ENCODE results near the gene MAML1. TPM values are rescaled to one million over a fixed set of nuclear protein-coding genes. Genes with fewer than 3 reads are reported as not detected.

MAML1 gene
- total and polyA plus RNA-seq, 2 donors (not counting 1 experiment from before 2014, with no cell fraction given): 12.0 to 50.6 TPM

DNA sequence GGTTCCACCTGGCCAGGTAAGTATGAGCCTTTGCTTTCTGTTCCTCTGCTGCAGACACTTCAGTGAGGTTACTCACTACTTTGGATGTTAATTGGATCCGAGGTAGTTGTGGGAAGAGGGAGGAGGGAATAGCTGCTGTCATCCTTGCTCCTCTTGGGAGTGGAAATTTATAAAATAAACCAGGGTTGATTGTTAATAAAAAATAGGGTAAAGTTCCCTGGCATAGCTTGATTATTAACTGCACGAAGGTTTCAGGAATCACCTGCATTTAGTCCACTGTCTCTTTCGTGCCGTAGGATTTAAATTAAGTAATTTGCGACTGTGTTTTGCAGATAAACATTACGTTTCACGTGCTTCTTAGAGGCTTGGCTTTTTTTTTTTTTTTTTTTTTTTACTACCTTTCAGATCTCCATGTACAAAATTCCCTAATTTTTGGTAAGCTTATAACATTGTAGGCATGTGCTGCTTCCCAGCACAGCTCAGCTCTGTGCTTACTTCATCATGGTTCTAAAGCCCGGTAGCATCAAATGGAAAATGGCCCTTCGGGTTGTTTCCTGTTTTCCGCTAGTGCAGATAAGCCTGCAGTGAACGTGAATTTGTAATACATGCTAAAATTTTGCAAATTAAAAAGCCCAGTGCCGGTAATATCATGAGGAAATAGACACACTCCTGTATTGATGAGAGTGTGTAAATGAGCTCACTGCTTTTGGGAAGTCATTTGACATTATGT is 34.3 kb downstream of the MAML1 start:
- DNase-seq: no peak
- ChIA-PET POLR2A (interaction anchor here (0.7 kb wide), 1 partner anchor 92 kb away, joined by 5 read pairs; the partner anchor contains the start of gene MRNIP), CTCF (interaction anchor here (0.6 to 1.7 kb wide), 6 partner anchors 13 to 1080 kb away, joined by 3 to 8 read pairs (median 3); no protein-coding TSS in a partner anchor)
- H3K27me3 Mint-ChIP-seq: no peaks in the 10 kb centered on the region
- no peaks in the 10 kb centered on the region for H3K27me3 ChIP-seq (replicated peaks in 1 of 4; ENCODE audit: control extremely low read depth in 1 of 4, control insufficient read depth in 3 of 4, insufficient read depth in 4 of 4, low read length in 3 of 4)
- no peak for TF ChIP-seq EZH2 (IDR thresholded peaks at IDR 0.05; ENCODE audit: borderline replicate concordance, insufficient read depth, low read depth, low read length, poor library complexity, severe bottlenecking)
- H3K4me1 ChIP-seq (ENCODE audit: control insufficient read depth in 2 of 2, insufficient read depth in 2 of 2, low read length in 2 of 2): peaks cover 10 to 13% of the 10 kb centered on the region in 2 donors
- H3K27ac ChIP-seq (ENCODE audit: low read length in 2 of 2): no peak overlapping the region
- H3K4me1 Mint-ChIP-seq: peaks cover 25% of the 10 kb centered on the region
- no peak overlapping the region for H3K4me3 ChIP-seq (ENCODE audit: control extremely low read depth in 1 of 5, extremely low read depth in 1 of 5, insufficient read depth in 1 of 5, low read depth in 2 of 5, low read length in 4 of 5)
- no peak for ATAC-seq (ENCODE audit: low read depth)
- no peaks in the 10 kb centered on the region for H3K9me3 Mint-ChIP-seq (ENCODE audit: insufficient read depth)
- H4K20me1 ChIP-seq (ENCODE audit: control insufficient read depth, insufficient read depth, low read length, poor library complexity, severe bottlenecking): peaks cover 61% of the 10 kb centered on the region
- H3K36me3 ChIP-seq (replicated peaks in 1 of 2; ENCODE audit: control extremely low read depth in 1 of 2, control insufficient read depth in 1 of 2, extremely low read depth in 1 of 2, insufficient read depth in 2 of 2, low read length in 1 of 2): peaks cover 3 to 65% of the 10 kb centered on the region in 2 experiments
- no peak overlapping the region for H3K9ac ChIP-seq (ENCODE audit: low read length)
- H3K27ac Mint-ChIP-seq: no peak overlapping the region
- intact Hi-C loops (cut with micrococcal nuclease): no loop called here
- WGBS (ENCODE audit: insufficient coverage): 76% methylated on average over 7 of the region's 12 CpGs
- no peak overlapping the region for H2AFZ ChIP-seq (ENCODE audit: insufficient read depth, low read depth, low read length, poor library complexity, severe bottlenecking)
- H3K79me2 ChIP-seq (ENCODE audit: control insufficient read depth, insufficient read depth, low read length): peaks cover 77% of the 10 kb centered on the region
- no peaks in the 10 kb centered on the region for H3K9me3 ChIP-seq (ENCODE audit: control extremely low read depth in 1 of 3, control insufficient read depth in 2 of 3, insufficient read depth in 1 of 3, low read length in 2 of 3)
- H3K4me3 Mint-ChIP-seq: no peak overlapping the region
- H3K4me2 ChIP-seq (replicated peaks; ENCODE audit: low read depth, low read length, poor library complexity, severe bottlenecking): no peak overlapping the region

DNA sequence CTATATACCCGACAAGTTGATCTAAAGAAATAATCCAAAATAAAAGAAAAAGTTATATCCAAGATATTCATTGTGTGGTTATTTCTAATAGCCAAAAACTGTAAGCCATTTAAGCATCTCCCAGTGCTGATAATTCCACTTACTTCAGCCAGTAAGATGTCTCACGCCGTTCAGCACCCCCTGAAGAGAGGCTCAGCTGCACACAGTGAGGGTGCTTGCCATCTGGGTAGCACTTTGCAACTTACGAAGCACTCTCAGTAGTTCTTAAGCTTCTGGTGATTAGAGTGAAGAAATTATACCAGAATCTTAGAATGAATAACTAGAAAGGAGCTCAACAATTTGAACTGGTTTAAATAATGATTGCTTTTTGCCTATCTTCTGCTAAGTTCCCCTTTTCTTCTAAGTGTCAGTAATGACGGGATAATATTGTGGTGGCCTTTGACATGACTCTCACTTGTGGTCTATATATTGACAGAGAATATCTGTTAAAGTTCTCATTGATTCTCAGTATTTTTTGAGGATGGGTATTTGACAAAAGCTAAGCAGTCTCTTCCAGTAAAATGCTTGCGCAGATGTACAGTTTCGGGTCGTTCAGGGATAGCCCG is 35.0 kb downstream of the MAML1 start:
- no peak overlapping the region for H3K4me2 ChIP-seq (replicated peaks; ENCODE audit: low read depth, low read length, poor library complexity, severe bottlenecking)

More for the DNA sequence above, 35.0 kb downstream of the MAML1 start:
- DNase-seq: no peak
- Mint-ChIP-seq H3K27ac (no peak overlapping the region), H3K9me3 (ENCODE audit: insufficient read depth) (no peaks in the 10 kb centered on the region), H3K27me3 (no peaks in the 10 kb centered on the region), H3K4me3 (no peak overlapping the region), H3K4me1 (peaks cover 18% of the 10 kb centered on the region)
- no peak overlapping the region for H3K9ac ChIP-seq (ENCODE audit: low read length)
- no peaks in the 10 kb centered on the region for H3K27me3 ChIP-seq (replicated peaks in 1 of 4; ENCODE audit: control extremely low read depth in 1 of 4, control insufficient read depth in 3 of 4, insufficient read depth in 4 of 4, low read length in 3 of 4)
- H3K79me2 ChIP-seq (ENCODE audit: control insufficient read depth, insufficient read depth, low read length): peaks cover 71% of the 10 kb centered on the region
- H2AFZ ChIP-seq (ENCODE audit: insufficient read depth, low read depth, low read length, poor library complexity, severe bottlenecking): no peak overlapping the region
- intact Hi-C loops (cut with micrococcal nuclease): no loop called here
- no peak for TF ChIP-seq EZH2 (IDR thresholded peaks at IDR 0.05; ENCODE audit: borderline replicate concordance, insufficient read depth, low read depth, low read length, poor library complexity, severe bottlenecking)
- TF ChIP-seq, protein P1, sequence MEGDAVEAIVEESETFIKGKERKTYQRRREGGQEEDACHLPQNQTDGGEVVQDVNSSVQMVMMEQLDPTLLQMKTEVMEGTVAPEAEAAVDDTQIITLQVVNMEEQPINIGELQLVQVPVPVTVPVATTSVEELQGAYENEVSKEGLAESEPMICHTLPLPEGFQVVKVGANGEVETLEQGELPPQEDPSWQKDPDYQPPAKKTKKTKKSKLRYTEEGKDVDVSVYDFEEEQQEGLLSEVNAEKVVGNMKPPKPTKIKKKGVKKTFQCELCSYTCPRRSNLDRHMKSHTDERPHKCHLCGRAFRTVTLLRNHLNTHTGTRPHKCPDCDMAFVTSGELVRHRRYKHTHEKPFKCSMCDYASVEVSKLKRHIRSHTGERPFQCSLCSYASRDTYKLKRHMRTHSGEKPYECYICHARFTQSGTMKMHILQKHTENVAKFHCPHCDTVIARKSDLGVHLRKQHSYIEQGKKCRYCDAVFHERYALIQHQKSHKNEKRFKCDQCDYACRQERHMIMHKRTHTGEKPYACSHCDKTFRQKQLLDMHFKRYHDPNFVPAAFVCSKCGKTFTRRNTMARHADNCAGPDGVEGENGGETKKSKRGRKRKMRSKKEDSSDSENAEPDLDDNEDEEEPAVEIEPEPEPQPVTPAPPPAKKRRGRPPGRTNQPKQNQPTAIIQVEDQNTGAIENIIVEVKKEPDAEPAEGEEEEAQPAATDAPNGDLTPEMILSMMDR (IDR thresholded peaks at IDR 0.05): no peak
- no peaks in the 10 kb centered on the region for H3K9me3 ChIP-seq (ENCODE audit: control extremely low read depth in 1 of 3, control insufficient read depth in 2 of 3, insufficient read depth in 1 of 3, low read length in 2 of 3)
- H3K4me3 ChIP-seq (ENCODE audit: control extremely low read depth in 1 of 5, extremely low read depth in 1 of 5, insufficient read depth in 1 of 5, low read depth in 2 of 5, low read length in 4 of 5): no peak overlapping the region
- H3K36me3 ChIP-seq (replicated peaks in 1 of 2; ENCODE audit: control extremely low read depth in 1 of 2, control insufficient read depth in 1 of 2, extremely low read depth in 1 of 2, insufficient read depth in 2 of 2, low read length in 1 of 2): peaks cover 3 to 70% of the 10 kb centered on the region in 2 experiments
- peaks cover 3 to 6% of the 10 kb centered on the region in 2 donors for H3K4me1 ChIP-seq (ENCODE audit: control insufficient read depth in 2 of 2, insufficient read depth in 2 of 2, low read length in 2 of 2)
- ChIA-PET POLR2A (no interaction called here), CTCF (interaction anchor here (0.6 to 1.5 kb wide), 3 partner anchors 12 to 69 kb away, joined by 3 to 5 read pairs (median 3); no protein-coding TSS in a partner anchor)
- H4K20me1 ChIP-seq (ENCODE audit: control insufficient read depth, insufficient read depth, low read length, poor library complexity, severe bottlenecking): peaks cover 54% of the 10 kb centered on the region
- 97% methylated on average over 5 of the region's 9 CpGs for WGBS (ENCODE audit: insufficient coverage)
- H3K27ac ChIP-seq (ENCODE audit: low read length in 2 of 2): no peak overlapping the region
- no peak for ATAC-seq (ENCODE audit: low read depth)

All from B cell (primary cell).